HG03460 (cell line): ENCODE measurements around the gene NR2F1.

Experiments used
- ATAC-seq: cut with Tn5 transposase; IDR thresholded peaks from one replicate; pipeline ENCODE4 v1.9.1; 2021; ENCODE audit not compliant: unreplicated experiment

NR2F1 gene

GRCh38 chr5:93590493-93590892 lies 7.5 kb downstream of the NR2F1 start:
- ATAC-seq: no peak

GRCh38 chr5:93591323-93591945 lies 8.4 kb downstream of the NR2F1 start:
- ATAC-seq: no peak

- ATAC-seq: no peak
Observed at GRCh38 chr5:93592883-93593282, 9.9 kb downstream of the NR2F1 start.

- no peak for ATAC-seq
Observed at GRCh38 chr5:93593476-93594131, 10.6 kb downstream of the NR2F1 start.

GRCh38 chr5:93594591-93595419 lies 11.8 kb downstream of the NR2F1 start:
- ATAC-seq: no peak

- no peak for ATAC-seq
Observed at GRCh38 chr5:93595420-93596147, 12.6 kb downstream of the NR2F1 start.

GRCh38 chr5:93596310-93596675 lies 13.3 kb downstream of the NR2F1 start:
- ATAC-seq: no peak

- no peak for ATAC-seq
Observed at GRCh38 chr5:93596676-93597490, 13.9 kb downstream of the NR2F1 start.

GRCh38 chr5:93598091-93599000 lies 15.3 kb downstream of the NR2F1 start:
- no peak for ATAC-seq

GRCh38 chr5:93599001-93599379 lies 16.0 kb downstream of the NR2F1 start:
- no peak for ATAC-seq

GRCh38 chr5:93599399-93600120 lies 16.5 kb downstream of the NR2F1 start:
- no peak for ATAC-seq

GRCh38 chr5:93600409-93601070 lies 17.5 kb downstream of the NR2F1 start:
- ATAC-seq: no peak

GRCh38 chr5:93601071-93601801 lies 18.2 kb downstream of the NR2F1 start:
- no peak for ATAC-seq

GRCh38 chr5:93601802-93602155 lies 18.8 kb downstream of the NR2F1 start:
- ATAC-seq: no peak

GRCh38 chr5:93602241-93603077 lies 19.4 kb downstream of the NR2F1 start:
- no peak for ATAC-seq

GRCh38 chr5:93603078-93603792 lies 20.2 kb downstream of the NR2F1 start:
- no peak for ATAC-seq
